Adrenal gland (tissue), 5 donors: ENCODE measurements around the gene ENPP6.

Experiments
- POLR2A ChIP-seq, 2 donors: fragments of 450-650 bp; IDR thresholded peaks; one replicate each; pipeline ENCODE4 v1.6.1; 2017; ENCODE audit warnings: antibody characterized with exemption in 2 of 2, mild to moderate bottlenecking in 2 of 2, moderate library complexity in 1 of 2
- TF ChIP-seq, protein P1 (sequence below), 6 experiments: fragments of 450-650 bp in 4 of 6; fragments of 200-600 bp in 2 of 6; sonication (generic) in 1 of 6; IDR thresholded peaks; 1 replicate in 5 of 6; 2 replicates in 1 of 6; pipeline versions ENCODE4 v1.5.1 to v1.8.0; 2016 to 2021; ENCODE audit warnings: antibody characterized with exemption in 6 of 6, mild to moderate bottlenecking in 2 of 6, moderate library complexity in 1 of 6
- donor health status: DM: no; HTN: no; CAD: no.

GRCh38 chr4:184165291-184165690 is 52.4 kb downstream of the ENPP6 start:
- TF ChIP-seq, protein P1, sequence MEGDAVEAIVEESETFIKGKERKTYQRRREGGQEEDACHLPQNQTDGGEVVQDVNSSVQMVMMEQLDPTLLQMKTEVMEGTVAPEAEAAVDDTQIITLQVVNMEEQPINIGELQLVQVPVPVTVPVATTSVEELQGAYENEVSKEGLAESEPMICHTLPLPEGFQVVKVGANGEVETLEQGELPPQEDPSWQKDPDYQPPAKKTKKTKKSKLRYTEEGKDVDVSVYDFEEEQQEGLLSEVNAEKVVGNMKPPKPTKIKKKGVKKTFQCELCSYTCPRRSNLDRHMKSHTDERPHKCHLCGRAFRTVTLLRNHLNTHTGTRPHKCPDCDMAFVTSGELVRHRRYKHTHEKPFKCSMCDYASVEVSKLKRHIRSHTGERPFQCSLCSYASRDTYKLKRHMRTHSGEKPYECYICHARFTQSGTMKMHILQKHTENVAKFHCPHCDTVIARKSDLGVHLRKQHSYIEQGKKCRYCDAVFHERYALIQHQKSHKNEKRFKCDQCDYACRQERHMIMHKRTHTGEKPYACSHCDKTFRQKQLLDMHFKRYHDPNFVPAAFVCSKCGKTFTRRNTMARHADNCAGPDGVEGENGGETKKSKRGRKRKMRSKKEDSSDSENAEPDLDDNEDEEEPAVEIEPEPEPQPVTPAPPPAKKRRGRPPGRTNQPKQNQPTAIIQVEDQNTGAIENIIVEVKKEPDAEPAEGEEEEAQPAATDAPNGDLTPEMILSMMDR (IDR thresholded peaks at IDR 0.05), result no peak
- no peak for TF ChIP-seq POLR2A (IDR thresholded peaks at IDR 0.05)
